ENCODE data around the gene TGIF2. TPM values are rescaled to one million over a fixed set of nuclear protein-coding genes. Genes with fewer than 3 reads are reported as not detected.

The TGIF2 gene
- polyA plus RNA-seq, 1 of the 3 experiments (the other 2 are of a cell fraction) = 10.8 TPM

GRCh38 chr20:36606158-36607066, 33.0 kb downstream of the TGIF2 start:
- peaks cover 2% of the 10 kb centered on the region for H3F3A ChIP-seq (replicated peaks; ENCODE audit: insufficient read depth)
- H3K9me3 ChIP-seq = no peaks in the 10 kb centered on the region
- 3% methylated on average over 31 of the region's 31 CpGs for whole genome bisulfite sequencing (ENCODE audit: low lambda C conversion rate)
- H3K4me3 ChIP-seq (ENCODE audit: low read depth in 2 of 2, low read length in 1 of 2) = peak overlapping the region; percentile 76 to 99
- H3K9ac ChIP-seq = peak overlapping the region; percentile 92
- no peak for DNase-seq
- peaks cover 13 to 31% of the 10 kb centered on the region in 2 experiments for H3K36me3 ChIP-seq (replicated peaks in 1 of 2; ENCODE audit: control insufficient read depth in 1 of 2, insufficient read depth in 2 of 2, low read length in 1 of 2)
- peak overlapping the region; percentile 85 for H3K4me2 ChIP-seq
- peaks cover 4 to 12% of the 10 kb centered on the region in 2 experiments; a peak in 1 of 4 replicates for H3K4me1 ChIP-seq (ENCODE audit: control insufficient read depth in 1 of 2, insufficient read depth in 2 of 2, low read depth in 1 of 2, low read length in 1 of 2)
- H3K79me2 ChIP-seq (ENCODE audit: insufficient read depth) = peaks cover 38% of the 10 kb centered on the region
- H3K9me2 ChIP-seq = no peaks in the 10 kb centered on the region
- TF ChIP-seq FOXM1 (IDR thresholded peaks at IDR 0.05; ENCODE audit: low read depth) = no peak
- no peak for TF ChIP-seq USF1 (IDR thresholded peaks at IDR 0.05; ENCODE audit: borderline replicate concordance, low read depth)
- 0 out of 2 replicates have a peak, but pooled peaks have one; percentile 14 for TF ChIP-seq ELF1 (IDR thresholded peaks at IDR 0.05)
- H3K27me3 ChIP-seq (ENCODE audit: insufficient read depth) = no peaks in the 10 kb centered on the region
- peak overlapping the region; percentile 88; the same call in 1 of the 2 replicates for H2AFZ ChIP-seq (ENCODE audit: low read depth)
- ChIA-PET CTCF (interaction anchor here (0.7 to 3.9 kb wide), 25 partner anchors 8 to 404 kb away, joined by 3 to 37 read pairs (median 4); partner anchors contain the start of genes DSN1, NDRG3 and TGIF2), POLR2A (interaction anchor here (0.9 to 1.4 kb wide), 5 partner anchors 19 to 146 kb away, joined by 3 to 6 read pairs (median 5); partner anchors contain the start of gene NDRG3)
- H3K27ac ChIP-seq (ENCODE audit: low read depth in 2 of 2, low read length in 1 of 2) = peak overlapping the region; percentile 29 to 73; a peak in 3 of 4 replicates
- H4K20me1 ChIP-seq (ENCODE audit: insufficient read depth) = peaks cover 18% of the 10 kb centered on the region; the same call in 1 of the 2 replicates

GRCh38 chr20:36607586-36608387, 34.4 kb downstream of the TGIF2 start:
- Histone ChIP-seq H3K27ac (ENCODE audit: low read depth in 2 of 2, low read length in 1 of 2) (no peak overlapping the region), H3K9ac (peak overlapping the region; percentile 92; the same call in 1 of the 2 replicates), H3K27me3 (ENCODE audit: insufficient read depth) (no peaks in the 10 kb centered on the region), H3K4me3 (ENCODE audit: low read depth in 2 of 2, low read length in 1 of 2) (peak overlapping the region in 1 of 2 experiments; percentile 99; a peak in 1 of 4 replicates), H3K79me2 (ENCODE audit: insufficient read depth) (peaks cover 38% of the 10 kb centered on the region), H3K9me3 (no peaks in the 10 kb centered on the region), H3F3A (replicated peaks; ENCODE audit: insufficient read depth) (peaks cover 3% of the 10 kb centered on the region), H3K36me3 (replicated peaks in 1 of 2; ENCODE audit: control insufficient read depth in 1 of 2, insufficient read depth in 2 of 2, low read length in 1 of 2) (peaks cover 25 to 35% of the 10 kb centered on the region in 2 experiments), H3K9me2 (no peaks in the 10 kb centered on the region), H3K4me1 (ENCODE audit: control insufficient read depth in 1 of 2, insufficient read depth in 2 of 2, low read depth in 1 of 2, low read length in 1 of 2) (peaks cover 4 to 12% of the 10 kb centered on the region in 2 experiments; a peak in 1 of 4 replicates), H4K20me1 (ENCODE audit: insufficient read depth) (peaks cover 20% of the 10 kb centered on the region), H2AFZ (ENCODE audit: low read depth) (no peak overlapping the region), H3K4me2 (peak overlapping the region; percentile 85)
- DNase-seq = no peak
- TF ChIP-seq FOXJ3 (CRISPR knock-in tag; IDR thresholded peaks at IDR 0.05) (no peak), ELF1 (IDR thresholded peaks at IDR 0.05) (no peak), TEAD4 (IDR thresholded peaks at IDR 0.05; ENCODE audit: borderline replicate concordance, insufficient read depth) (no peak), RCOR1 (IDR thresholded peaks at IDR 0.05; ENCODE audit: low read length) (no peak), FOXM1 (IDR thresholded peaks at IDR 0.05; ENCODE audit: low read depth) (no peak), IRF3 (IDR thresholded peaks at IDR 0.05; ENCODE audit: low read depth, low read length) (no peak), GATA2 (CRISPR knock-in tag; IDR thresholded peaks at IDR 0.05) (no peak), PBX3 (IDR thresholded peaks at IDR 0.05) (no peak), SMC3 (IDR thresholded peaks at IDR 0.05; ENCODE audit: low read depth, low read length) (no peak), CTCF (IDR thresholded peaks at IDR 0.05) (no peak), GABPA (IDR thresholded peaks at IDR 0.05; ENCODE audit: low read depth) (no peak), YY1 (IDR thresholded peaks at IDR 0.05; ENCODE audit: low read depth) (no peak), RFX5 (IDR thresholded peaks at IDR 0.05; ENCODE audit: low read length) (no peak), JUND (IDR thresholded peaks at IDR 0.05) (no peak), MAX (IDR thresholded peaks at IDR 0.05; ENCODE audit: low read depth) (no peak)
- ChIA-PET POLR2A (no interaction called here), CTCF (interaction anchor here (1.4 kb wide), 1 partner anchor 166 kb away, joined by 7 read pairs; the partner anchor contains the start of gene DSN1)
- 84% methylated on average over 7 of the region's 7 CpGs for WGBS (ENCODE audit: low lambda C conversion rate)

Measured in SK-N-SH (cell line).